Panc1 (cell line): Measurements from ENCODE around the gene BANF1. TPM values are rescaled to one million over a fixed set of nuclear protein-coding genes. Genes with fewer than 3 reads are reported as not detected.

ENCODE experiments used
- ATAC-seq: fragments of 200-7000 bp; cut with Tn5 transposase; 2 replicates; pipeline ENCODE4 v1.9.1; 2020; ENCODE audit warnings: mild to moderate bottlenecking, moderate library complexity
- BruUV-seq: library from RNA; stranded (reverse); fragments of 400-500 nt; replicated peaks from 2 replicates; lab custom pipeline; 2021; lab: Mats Ljungman, UMichigan
- CTCF ChIA-PET: fragments of 300-600 bp; sonication (Branson Sonifier 250); formaldehyde crosslinking; loops from one replicate; lab custom pipeline; 2022; ENCODE audit warnings: antibody characterized with exemption; lab: Charles Lee
- POLR2A ChIA-PET: fragments of 300-600 bp; sonication (Branson Sonifier 250); formaldehyde crosslinking; loops from one replicate; lab custom pipeline; 2022; ENCODE audit warnings: antibody characterized with exemption; lab: Charles Lee
- DNase-seq: peaks from one replicate; pipeline ENCODE4 v3.0.0-alpha.2; 2010; ENCODE audit warnings: low read depth, low spot score
- H3K27ac ChIP-seq: 2 replicates; pipeline ENCODE4 v1.5.1; 2011; ENCODE audit warnings: mild to moderate bottlenecking, low read length, inconsistent platforms
- H3K27me3 ChIP-seq: fragments of 200-500 bp; sonication (Bioruptor generic); 2 replicates; pipeline ENCODE4 v1.6.0; 2014; ENCODE audit warnings: low read length, inconsistent platforms; ENCODE audit not compliant: control insufficient read depth, insufficient read depth
- H3K36me3 ChIP-seq: fragments of 200-500 bp; sonication (Bioruptor generic); 2 replicates; pipeline ENCODE4 v1.5.1; 2014; ENCODE audit warnings: inconsistent platforms, mild to moderate bottlenecking, low read length, moderate library complexity; ENCODE audit not compliant: control insufficient read depth, insufficient read depth
- H3K4me1 ChIP-seq: 2 replicates; pipeline ENCODE4 v1.5.1; 2011; ENCODE audit warnings: inconsistent platforms, mild to moderate bottlenecking, low read length, moderate library complexity; ENCODE audit not compliant: control insufficient read depth, insufficient read depth
- H3K4me3 ChIP-seq, 2 experiments: 2 replicates each; pipeline ENCODE4 v1.5.1; 2011 to 2012; ENCODE audit warnings: low read depth in 2 of 2, low read length in 2 of 2, mild to moderate bottlenecking in 2 of 2, inconsistent platforms in 1 of 2, moderate library complexity in 1 of 2
- H3K9me3 ChIP-seq: fragments of 200-500 bp; sonication (Bioruptor generic); 2 replicates; pipeline ENCODE4 v1.5.1; 2014; ENCODE audit warnings: low read depth, mild to moderate bottlenecking, inconsistent platforms, low read length, moderate library complexity; ENCODE audit not compliant: control insufficient read depth, insufficient read depth
- CTCF ChIP-seq: fragments of 450-650 bp; IDR thresholded peaks from 2 replicates; pipeline ENCODE4 v1.5.1; 2017; ENCODE audit warnings: mild to moderate bottlenecking
- POLR2AphosphoS5 ChIP-seq: IDR thresholded peaks from 2 replicates; pipeline ENCODE4 v1.6.1; 2012; ENCODE audit warnings: mild to moderate bottlenecking, low read depth, low read length, moderate library complexity
- SIN3A ChIP-seq: IDR thresholded peaks from 2 replicates; pipeline ENCODE4 v1.6.1; 2012; ENCODE audit warnings: low read depth, mild to moderate bottlenecking, low read length, moderate library complexity, borderline replicate concordance; ENCODE audit not compliant: insufficient read depth
- TCF7L2 ChIP-seq: IDR thresholded peaks from 2 replicates; pipeline ENCODE4 v1.6.1; 2011; ENCODE audit warnings: mild to moderate bottlenecking, low read depth, low read length, inconsistent platforms
- in situ Hi-C: cut with HindIII; loops from 2 replicates; pipeline ENCODE4 v1.10.0; 2016; ENCODE audit warnings: low sequenced_read_pairs, low pct_unique_long_range_greater_than_20kb
- intact Hi-C: fragments of 100-400 bp; cut with micrococcal nuclease; formaldehyde crosslinking; loops from one replicate; pipeline ENCODE4 v1.10.0; 2022; ENCODE audit not compliant: unreplicated experiment
- total RNA-seq: library from RNA; stranded (reverse); gene quantifications from one replicate; pipeline ENCODE4 v1.2.1, GENCODE V29; 2021; ENCODE audit not compliant: unreplicated experiment
- TF ChIP-seq, protein P1 (sequence below), 2 experiments: IDR thresholded peaks; 2 replicates each; pipeline ENCODE4 v1.6.1; 2011 to 2012; ENCODE audit warnings: low read depth in 2 of 2, control low read depth in 1 of 2, low read length in 1 of 2, mild to moderate bottlenecking in 1 of 2, moderate library complexity in 1 of 2; ENCODE audit not compliant: insufficient read depth in 1 of 2

Gene BANF1
- total RNA-seq, 1 experiment from 2014 or later: 494 TPM

GRCh38 chr11:66015936-66016792 is 13.9 kb downstream of the BANF1 start:
- POLR2A ChIA-PET: interaction anchor here (0.5 kb wide), 1 partner anchor 136 kb away, joined by 5 read pairs; no protein-coding TSS in a partner anchor
- peaks cover 22% of the 10 kb centered on the region for H3K4me1 ChIP-seq
- intact Hi-C loops: no loop called here

DNA sequence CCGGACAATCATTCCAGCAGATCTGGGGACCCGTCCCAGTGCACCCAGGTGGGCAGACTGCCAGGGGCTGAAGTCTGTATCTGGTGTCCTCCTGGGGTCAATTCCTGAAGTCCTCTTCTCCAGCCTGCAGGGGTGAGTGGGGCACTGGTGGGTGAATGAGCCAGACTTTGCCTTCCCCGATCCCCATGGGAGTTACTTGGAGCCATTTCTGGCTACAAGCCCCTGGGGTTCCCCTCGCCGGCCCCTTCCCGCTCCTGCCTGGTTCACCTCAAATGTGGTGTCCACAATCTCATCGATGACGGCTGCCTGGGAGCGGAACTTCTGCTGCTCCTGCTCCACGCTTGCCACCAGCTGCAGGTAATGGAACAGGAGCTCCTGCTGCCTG is 14.5 kb downstream of the BANF1 start:
- H3K4me3 ChIP-seq: no peak overlapping the region
- no TSS peak for BruUV-seq
- ATAC-seq (no peak), DNase-seq (no peak)
- TF ChIP-seq CTCF (no peak), POLR2AphosphoS5 (no peak), TCF7L2 (no peak), SIN3A (no peak)
- TF ChIP-seq, protein P1, sequence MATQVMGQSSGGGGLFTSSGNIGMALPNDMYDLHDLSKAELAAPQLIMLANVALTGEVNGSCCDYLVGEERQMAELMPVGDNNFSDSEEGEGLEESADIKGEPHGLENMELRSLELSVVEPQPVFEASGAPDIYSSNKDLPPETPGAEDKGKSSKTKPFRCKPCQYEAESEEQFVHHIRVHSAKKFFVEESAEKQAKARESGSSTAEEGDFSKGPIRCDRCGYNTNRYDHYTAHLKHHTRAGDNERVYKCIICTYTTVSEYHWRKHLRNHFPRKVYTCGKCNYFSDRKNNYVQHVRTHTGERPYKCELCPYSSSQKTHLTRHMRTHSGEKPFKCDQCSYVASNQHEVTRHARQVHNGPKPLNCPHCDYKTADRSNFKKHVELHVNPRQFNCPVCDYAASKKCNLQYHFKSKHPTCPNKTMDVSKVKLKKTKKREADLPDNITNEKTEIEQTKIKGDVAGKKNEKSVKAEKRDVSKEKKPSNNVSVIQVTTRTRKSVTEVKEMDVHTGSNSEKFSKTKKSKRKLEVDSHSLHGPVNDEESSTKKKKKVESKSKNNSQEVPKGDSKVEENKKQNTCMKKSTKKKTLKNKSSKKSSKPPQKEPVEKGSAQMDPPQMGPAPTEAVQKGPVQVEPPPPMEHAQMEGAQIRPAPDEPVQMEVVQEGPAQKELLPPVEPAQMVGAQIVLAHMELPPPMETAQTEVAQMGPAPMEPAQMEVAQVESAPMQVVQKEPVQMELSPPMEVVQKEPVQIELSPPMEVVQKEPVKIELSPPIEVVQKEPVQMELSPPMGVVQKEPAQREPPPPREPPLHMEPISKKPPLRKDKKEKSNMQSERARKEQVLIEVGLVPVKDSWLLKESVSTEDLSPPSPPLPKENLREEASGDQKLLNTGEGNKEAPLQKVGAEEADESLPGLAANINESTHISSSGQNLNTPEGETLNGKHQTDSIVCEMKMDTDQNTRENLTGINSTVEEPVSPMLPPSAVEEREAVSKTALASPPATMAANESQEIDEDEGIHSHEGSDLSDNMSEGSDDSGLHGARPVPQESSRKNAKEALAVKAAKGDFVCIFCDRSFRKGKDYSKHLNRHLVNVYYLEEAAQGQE (IDR thresholded peaks at IDR 0.05; ENCODE audit: insufficient read depth in 1 of 2, low read depth in 2 of 2, low read length in 1 of 2): no peak
- POLR2A ChIA-PET: no interaction called here
- intact Hi-C loops: no loop called here
- H3K27ac ChIP-seq: no peak overlapping the region
- H3K9me3 ChIP-seq: no peaks in the 10 kb centered on the region
- H3K27me3 ChIP-seq: no peaks in the 10 kb centered on the region
- peaks cover 27% of the 10 kb centered on the region for H3K4me1 ChIP-seq
- H3K36me3 ChIP-seq: no peaks in the 10 kb centered on the region
- CTCF ChIA-PET: no interaction called here
- in situ Hi-C loops: no loop called here

More at GRCh38 chr11:66015936-66016792, 13.9 kb downstream of the BANF1 start:
- no peak overlapping the region for H3K4me3 ChIP-seq
- H3K27ac ChIP-seq: peak overlapping the region; percentile 25
- CTCF ChIA-PET: no interaction called here
- BruUV-seq: no TSS peak
- TF ChIP-seq CTCF: no peak
- TF ChIP-seq POLR2AphosphoS5: no peak
- no peak for TF ChIP-seq TCF7L2
- TF ChIP-seq, protein P1 (IDR thresholded peaks at IDR 0.05; ENCODE audit: insufficient read depth in 1 of 2, low read depth in 2 of 2, low read length in 1 of 2): no peak
- TF ChIP-seq SIN3A: no peak
- in situ Hi-C loops: no loop called here
- DNase-seq (no peak), ATAC-seq (no peak)
- no peaks in the 10 kb centered on the region for H3K36me3 ChIP-seq
- H3K27me3 ChIP-seq: no peaks in the 10 kb centered on the region
- H3K9me3 ChIP-seq: no peaks in the 10 kb centered on the region
